B cell (primary cell): Measurements from ENCODE around the gene ACTN3. TPM values are rescaled to one million over a fixed set of nuclear protein-coding genes. Genes with fewer than 3 reads are reported as not detected.

Experiments
- ATAC-seq: fragments of 200-7000 bp; cut with Tn5 transposase; one replicate; pipeline ENCODE4 v1.10.0; 2021; ENCODE audit warnings: low read depth, mild to moderate bottlenecking, moderate number of reproducible peaks, moderate library complexity
- CTCF ChIA-PET: fragments of 350-600 bp; sonication (Branson Sonifier 250); formaldehyde crosslinking; loops from one replicate; lab custom pipeline; 2021; ENCODE audit warnings: antibody characterized with exemption, inconsistent platforms; lab: Charles Lee
- POLR2A ChIA-PET: fragments of 350-600 bp; sonication (Branson Sonifier 250); formaldehyde crosslinking; loops from one replicate; lab custom pipeline; 2021; ENCODE audit warnings: antibody characterized with exemption; lab: Charles Lee
- DNase-seq: peaks from one replicate; pipeline ENCODE4 v3.0.0; 2013
- H2AFZ ChIP-seq: 2 replicates; pipeline ENCODE4 v1.6.1; 2012; ENCODE audit warnings: mild to moderate bottlenecking, low read depth, low read length; ENCODE audit not compliant: insufficient read depth, poor library complexity, severe bottlenecking
- H3K27ac ChIP-seq, 2 donors: 1 replicate in 1 of 2; 2 replicates in 1 of 2; pipeline ENCODE4 v1.5.1; 2012 to 2013; ENCODE audit warnings: low read length in 2 of 2, mild to moderate bottlenecking in 2 of 2, moderate library complexity in 1 of 2
- H3K27me3 ChIP-seq, 4 experiments: fragments of 200-600 bp in 1 of 4; sonication (generic) in 1 of 4; replicated peaks in 1 of 4; 1 replicate in 2 of 4; 2 replicates in 2 of 4; pipeline versions ENCODE4 v1.6.1 to v1.7.0; 2013 to 2016; ENCODE audit warnings: low read length in 3 of 4, mild to moderate bottlenecking in 2 of 4, mixed read lengths in 1 of 4, moderate library complexity in 1 of 4; ENCODE audit not compliant: insufficient read depth in 4 of 4, control insufficient read depth in 3 of 4; ENCODE audit errors: control extremely low read depth in 1 of 4
- H3K36me3 ChIP-seq, 2 experiments: replicated peaks in 1 of 2; 1 replicate in 1 of 2; 2 replicates in 1 of 2; pipeline versions ENCODE4 v1.6.1 to v1.7.1; 2013; ENCODE audit warnings: low read length in 1 of 2; ENCODE audit not compliant: insufficient read depth in 2 of 2, control insufficient read depth in 1 of 2; ENCODE audit errors: control extremely low read depth in 1 of 2, extremely low read depth in 1 of 2
- H3K4me1 ChIP-seq, 2 donors: fragments of 200-600 bp in 1 of 2; sonication (generic) in 1 of 2; 1 replicate in 1 of 2; 2 replicates in 1 of 2; pipeline versions ENCODE4 v1.5.1 to v1.6.1; 2013 to 2017; ENCODE audit warnings: low read length in 2 of 2; ENCODE audit not compliant: control insufficient read depth in 2 of 2, insufficient read depth in 2 of 2
- H3K4me2 ChIP-seq: replicated peaks from 2 replicates; pipeline ENCODE3; 2012; ENCODE audit warnings: mild to moderate bottlenecking, low read depth, low read length; ENCODE audit not compliant: poor library complexity, severe bottlenecking
- H3K4me3 ChIP-seq, 5 experiments: fragments of 200-600 bp in 1 of 5; sonication (generic) in 1 of 5; 1 replicate in 3 of 5; 2 replicates in 2 of 5; pipeline versions ENCODE4 v1.5.1 to v1.7.0; 2011 to 2016; ENCODE audit warnings: low read length in 4 of 5, mild to moderate bottlenecking in 4 of 5, low read depth in 2 of 5, control low read depth in 1 of 5, moderate library complexity in 1 of 5; ENCODE audit not compliant: insufficient read depth in 1 of 5; ENCODE audit errors: control extremely low read depth in 1 of 5, extremely low read depth in 1 of 5
- H3K79me2 ChIP-seq: fragments of 200-600 bp; sonication (generic); one replicate; pipeline ENCODE4 v1.6.0; 2016; ENCODE audit warnings: low read length; ENCODE audit not compliant: control insufficient read depth, insufficient read depth
- H3K9ac ChIP-seq: fragments of 200-600 bp; sonication (generic); 2 replicates; pipeline ENCODE4 v1.6.1; 2017; ENCODE audit warnings: mild to moderate bottlenecking, low read length, moderate library complexity
- H3K9me3 ChIP-seq, 3 donors: one replicate each; pipeline versions ENCODE4 v1.6.1 to v1.7.1; 2013; ENCODE audit warnings: low read length in 2 of 3; ENCODE audit not compliant: control insufficient read depth in 2 of 3, insufficient read depth in 1 of 3; ENCODE audit errors: control extremely low read depth in 1 of 3
- H4K20me1 ChIP-seq: 2 replicates; pipeline ENCODE4 v1.6.0; 2012; ENCODE audit warnings: mild to moderate bottlenecking, low read length; ENCODE audit not compliant: insufficient read depth, control insufficient read depth, poor library complexity, severe bottlenecking
- H3K27ac Mint-ChIP-seq: one replicate; pipeline ENCODE4 v1.8.0; 2021; ENCODE audit warnings: mixed read lengths
- H3K27me3 Mint-ChIP-seq: one replicate; pipeline ENCODE4 v1.8.0; 2021; ENCODE audit warnings: mixed read lengths
- H3K4me1 Mint-ChIP-seq: one replicate; pipeline ENCODE4 v1.8.0; 2021; ENCODE audit warnings: mixed read lengths
- H3K4me3 Mint-ChIP-seq: one replicate; pipeline ENCODE4 v1.8.0; 2021; ENCODE audit warnings: mixed read lengths
- H3K9me3 Mint-ChIP-seq: one replicate; pipeline ENCODE4 v1.8.0; 2022; ENCODE audit warnings: mixed read lengths; ENCODE audit not compliant: insufficient read depth
- CTCF ChIP-seq: fragments of 200-600 bp; IDR thresholded peaks from one replicate; pipeline ENCODE4 v1.8.0; 2022; ENCODE audit warnings: antibody characterized with exemption, mild to moderate bottlenecking
- EZH2 ChIP-seq: IDR thresholded peaks from 2 replicates; pipeline ENCODE4 v1.6.1; 2012; ENCODE audit warnings: borderline replicate concordance, low read depth, mild to moderate bottlenecking, moderate library complexity, low read length; ENCODE audit not compliant: insufficient read depth, poor library complexity, severe bottlenecking
- WGBS: methylation state at CpG from one replicate; pipeline ENCODE4 v1.1.5; 2013; ENCODE audit warnings: missing lambda C conversion rate; ENCODE audit not compliant: insufficient coverage; 5-methylcytosine and 5-hydroxymethylcytosine counted together
- intact Hi-C: fragments of 100-400 bp; cut with micrococcal nuclease; formaldehyde crosslinking; loops from one replicate; pipeline ENCODE4 v1.10.0; 2022
- polyA plus RNA-seq: library from polyadenylated mRNA; depleted of rRNA; stranded (reverse); fragments of >200 nt; gene quantifications from 2 replicates; pipeline ENCODE4 v1.2.3, GENCODE V29; 2012
- total RNA-seq, 2 donors: library from RNA; stranded (reverse); fragments of 120-200 nt in 1 of 2; gene quantifications; 1 replicate in 1 of 2; 2 replicates in 1 of 2; pipeline versions ENCODE4 v1.2.3 to v1.2.4, GENCODE V29; 2013 to 2022

Gene ACTN3
- total and polyA plus RNA-seq, 2 donors (not counting 1 experiment from before 2014, with no cell fraction given) = 0.22 TPM; not detected in 1

DNA sequence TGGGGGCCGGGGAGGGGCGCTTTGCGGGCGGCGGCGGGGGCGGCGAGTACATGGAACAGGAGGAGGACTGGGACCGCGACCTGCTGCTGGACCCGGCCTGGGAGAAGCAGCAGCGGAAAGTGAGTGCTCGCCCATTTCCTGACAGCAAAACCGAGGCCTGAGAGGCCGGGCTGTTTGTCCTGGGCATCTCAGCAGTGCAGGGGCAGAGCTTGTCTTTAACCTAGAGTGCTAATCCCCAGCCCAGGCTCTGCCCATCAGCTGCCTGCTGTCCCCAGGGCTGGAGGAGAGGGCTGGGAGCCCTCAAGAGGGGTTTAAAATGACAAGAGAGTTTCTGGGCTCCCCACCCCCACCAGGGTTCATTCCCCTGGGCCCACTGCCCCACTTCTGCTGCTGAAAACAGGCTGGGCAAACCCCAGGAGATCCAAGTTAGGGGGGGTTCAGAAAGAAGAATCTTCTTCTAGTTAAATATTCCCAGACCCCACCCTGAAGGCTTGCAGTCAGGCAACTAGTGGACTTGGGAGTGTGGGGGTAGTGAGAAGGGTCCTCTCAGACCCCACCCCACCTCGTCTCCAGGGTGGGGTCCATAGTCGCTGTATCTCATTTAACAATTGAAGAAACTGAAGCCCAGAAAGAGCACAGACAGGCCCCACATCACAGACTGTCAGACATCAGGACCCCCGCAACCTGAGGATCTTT is 411 bp downstream of the ACTN3 start:
- peaks cover 26 to 34% of the 10 kb centered on the region in 2 donors for H3K4me1 ChIP-seq

More for the DNA sequence above, 411 bp downstream of the ACTN3 start:
- Histone ChIP-seq H3K36me3 (peaks cover 0 to 8% of the 10 kb centered on the region in 2 experiments), H3K9me3 (no peaks in the 10 kb centered on the region), H2AFZ (peak overlapping the region; percentile 83), H3K4me3 (peak overlapping the region in 4 of 5 experiments; percentile 77 to 89 (median 84)), H3K4me2 (peak overlapping the region; percentile 100), H3K79me2 (peaks cover 10% of the 10 kb centered on the region), H4K20me1 (no peaks in the 10 kb centered on the region), H3K9ac (peak overlapping the region; percentile 96), H3K27me3 (no peaks in the 10 kb centered on the region), H3K27ac (no peak overlapping the region)
- 35% methylated on average over 15 of the region's 18 CpGs for WGBS
- TF ChIP-seq CTCF = no peak
- no peak for TF ChIP-seq EZH2
- peaks cover 35% of the 10 kb centered on the region for H3K4me1 Mint-ChIP-seq
- peak overlapping the region; percentile 87 for H3K4me3 Mint-ChIP-seq
- DNase-seq (peak; percentile 30), ATAC-seq (no peak)
- no peaks in the 10 kb centered on the region for H3K9me3 Mint-ChIP-seq
- no peaks in the 10 kb centered on the region for H3K27me3 Mint-ChIP-seq
- no peak overlapping the region for H3K27ac Mint-ChIP-seq
- ChIA-PET POLR2A (interaction anchor here (0.5 kb wide), 1 partner anchor 64 kb away, joined by 4 read pairs; no protein-coding TSS in a partner anchor), CTCF (interaction anchor here (1.0 to 6.4 kb wide), 4 partner anchors 13 to 161 kb away, joined by 3 to 58 read pairs (median 4); partner anchors contain the start of gene RBM4B)
- intact Hi-C loops = loop anchor here (1.0 to 2.0 kb wide), 6 partner anchors 37 to 296 kb away; partner anchors contain the start of genes BBS1, CCDC87, CCS and DPP3
